ENCODE data around the gene FANCE.
"Not testable (repeated sequence)": the region's sequence is repeated elsewhere in the genome, so short reads cannot be mapped to it uniquely, and the experiment has no call there.

Gene FANCE

DNA sequence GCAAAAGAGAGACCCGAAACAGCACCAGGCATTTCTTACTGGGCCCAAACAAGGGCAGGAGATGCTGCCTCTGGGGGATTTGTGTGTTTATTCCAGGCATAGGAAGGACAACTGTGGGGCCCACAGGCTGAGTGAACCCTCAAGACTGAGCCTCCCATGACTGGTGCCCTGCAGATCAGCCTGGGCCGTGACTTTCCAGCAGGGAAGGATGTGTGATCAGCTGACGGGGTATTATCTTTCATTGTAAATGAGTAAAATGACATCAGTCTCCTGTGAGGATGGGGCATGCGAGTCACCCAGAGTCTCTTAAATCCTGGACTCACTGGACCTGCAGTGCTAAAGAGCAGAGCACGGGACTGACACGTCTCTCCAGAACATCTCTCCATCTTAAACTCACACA, 48.6 kb downstream of the FANCE start:
- no peak for DNase-seq

- DNase-seq, result no peak
Observed at GRCh38 chr6:35501784-35502183, 49.6 kb downstream of the FANCE start.

- DNase-seq, result no peak
Observed at GRCh38 chr6:35503534-35503933, 51.4 kb downstream of the FANCE start.

- no peak for DNase-seq
Observed at GRCh38 chr6:35505999-35506412, 53.9 kb downstream of the FANCE start.

DNA sequence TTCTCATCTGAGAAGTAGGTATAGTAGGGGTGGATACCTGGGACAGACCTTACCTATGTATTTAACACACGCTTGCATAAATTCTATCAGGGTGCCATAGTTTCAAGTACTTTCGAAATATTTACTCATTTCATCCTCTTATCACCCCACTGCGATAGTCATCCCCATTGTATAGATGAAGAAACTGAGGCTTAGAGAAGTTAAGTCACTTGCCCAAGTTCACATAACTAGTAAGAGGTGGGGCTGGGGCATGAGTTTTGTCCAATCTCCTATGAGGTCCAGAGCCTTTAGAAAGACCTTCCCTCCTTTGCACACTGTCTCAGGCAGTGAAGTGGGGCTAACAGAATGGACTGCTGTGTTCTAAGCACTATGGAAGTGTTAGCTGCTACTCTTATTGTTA, 54.4 kb downstream of the FANCE start:
- no peak for DNase-seq

- DNase-seq, result no peak
Observed at GRCh38 chr6:35507221-35507620, 55.1 kb downstream of the FANCE start.

GRCh38 chr6:35508027-35508426, 55.9 kb downstream of the FANCE start:
- DNase-seq, result no peak

DNA sequence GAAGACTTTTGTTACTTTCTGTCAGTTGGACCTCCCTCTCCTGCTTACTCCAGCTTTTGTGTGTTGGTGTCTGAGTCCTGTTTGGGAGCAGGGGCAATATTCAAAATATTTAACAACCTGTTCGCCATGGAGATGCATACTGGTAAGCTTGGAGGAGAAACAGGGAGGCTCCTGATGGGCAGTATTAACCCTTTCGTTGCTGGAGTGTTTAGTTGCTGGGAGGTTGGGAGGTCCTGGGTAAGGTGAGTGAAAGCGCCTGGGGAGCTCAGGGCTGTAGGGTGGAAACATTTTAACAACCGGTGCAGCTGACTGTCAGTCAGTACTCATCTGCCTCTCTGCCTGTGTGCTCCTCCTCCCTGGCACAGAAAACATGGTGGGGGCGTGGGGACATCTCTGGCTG, 56.4 kb downstream of the FANCE start:
- no peak for DNase-seq

DNA sequence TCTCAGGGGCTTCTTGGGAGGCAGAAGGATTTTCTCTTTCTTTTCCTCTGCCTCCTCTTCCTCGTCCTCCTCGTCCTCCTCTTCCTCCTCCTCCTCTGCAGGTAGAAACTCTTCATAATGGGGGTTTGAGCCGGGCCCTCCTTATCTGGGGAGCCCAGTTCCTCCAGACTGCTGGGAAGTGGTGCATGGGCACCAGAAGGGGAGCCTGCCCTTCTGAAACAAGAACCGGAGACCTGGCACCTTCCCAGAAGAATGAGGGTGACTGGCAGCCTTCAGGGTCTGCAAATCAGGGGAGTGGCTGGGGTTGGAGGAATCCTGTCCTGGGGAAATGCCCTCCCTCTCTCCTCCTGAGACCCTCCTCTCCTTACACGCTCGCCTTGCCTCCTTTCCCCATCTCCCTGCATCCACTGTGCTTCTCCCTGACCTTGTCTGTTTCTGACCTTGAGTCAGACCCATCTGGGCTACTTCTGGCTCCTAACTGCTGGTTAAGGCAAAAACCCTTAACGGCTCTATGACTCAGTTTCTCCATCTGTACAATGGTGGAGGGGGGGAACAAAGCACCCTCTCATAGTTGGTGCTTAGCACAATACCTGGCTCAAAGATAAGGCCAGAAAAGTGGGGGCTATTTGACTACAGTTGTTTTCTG, 58.9 kb downstream of the FANCE start:
- DNase-seq, result no peak

- no peak for DNase-seq
Observed at GRCh38 chr6:35511562-35511941, 59.4 kb downstream of the FANCE start.

DNA sequence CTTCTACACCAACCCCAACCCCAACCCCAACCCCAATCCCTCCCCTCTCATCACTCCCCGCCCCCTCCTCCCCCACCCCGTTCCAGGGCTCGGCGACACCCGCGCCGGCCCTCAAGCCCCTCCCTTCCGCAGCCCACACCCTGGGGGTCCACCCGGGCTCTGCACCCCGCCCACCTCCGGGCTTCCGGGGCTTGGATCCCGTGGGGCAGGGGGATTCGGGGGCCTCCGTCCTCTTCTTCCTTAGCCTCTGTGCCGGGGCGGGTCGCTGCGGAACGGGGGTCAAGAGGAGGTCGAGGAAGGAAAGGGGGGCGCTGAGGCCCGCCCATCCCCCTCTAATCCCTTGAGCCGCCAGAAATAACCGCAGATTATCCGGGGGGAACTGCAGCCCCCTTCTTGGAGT, 59.9 kb downstream of the FANCE start:
- no peak for DNase-seq

- DNase-seq, result no peak
Observed at GRCh38 chr6:35512740-35513139, 60.6 kb downstream of the FANCE start, which contains the start of gene TULP1. TSS of gene TULP1 (minus strand) at chr6:35512896. CDS start at chr6:35512858, 38 bp downstream.

DNA sequence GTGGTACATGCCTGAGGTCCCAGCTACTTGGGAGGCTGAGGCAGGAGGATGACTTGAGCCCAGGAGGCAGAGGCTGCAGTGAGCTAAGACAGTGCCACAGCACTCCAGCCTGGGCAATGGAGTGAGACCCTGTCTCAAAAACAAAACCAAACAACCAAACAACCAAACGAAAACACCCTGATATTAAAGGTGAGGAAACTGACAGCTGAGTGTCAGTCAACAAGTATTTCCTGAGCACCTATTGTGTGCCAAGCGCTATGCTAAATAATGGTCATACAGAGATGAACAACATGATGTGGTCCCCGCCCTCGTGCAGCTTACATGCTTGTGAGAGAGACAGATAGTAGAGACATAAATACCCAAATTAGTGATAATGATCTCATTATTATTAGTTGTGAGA, 62.4 kb downstream of the FANCE start:
- DNase-seq, result no peak

DNA sequence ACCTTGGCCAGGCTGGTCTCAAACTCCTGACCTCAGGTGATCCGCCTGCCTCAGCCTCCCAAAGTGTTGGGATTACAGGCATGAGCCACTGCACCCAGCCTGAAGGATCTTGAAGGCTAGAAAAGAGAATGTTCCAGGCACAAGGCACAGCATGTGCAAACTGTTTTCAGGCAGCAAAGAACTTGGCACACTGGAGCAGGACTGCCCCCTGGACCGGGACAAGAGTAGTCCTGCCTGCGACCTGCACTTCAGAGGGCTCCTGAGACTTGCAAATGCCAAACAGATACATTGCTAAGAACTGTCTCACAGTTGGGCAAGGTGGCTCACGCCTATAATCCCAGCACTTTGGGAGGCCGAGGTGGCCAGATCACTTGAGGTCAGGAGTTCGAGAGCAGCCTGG, 63.8 kb downstream of the FANCE start:
- not testable (repeated sequence) for DNase-seq
